IMR-90 (cell line): ENCODE data around the gene EGFR. TPM values are rescaled to one million over a fixed set of nuclear protein-coding genes. Genes with fewer than 3 reads are reported as not detected.
A peak's percentile ranks its signal among the peaks of the same experiment; 100 is the strongest.

ENCODE experiments used
- ATAC-seq: fragments of 200-7000 bp; cut with Tn5 transposase; 2 replicates; pipeline ENCODE4 v1.9.1; 2020; ENCODE audit warnings: low read depth, mild to moderate bottlenecking, moderate library complexity
- BruUV-seq: library from RNA; stranded (reverse); fragments of 400-500 nt; replicated peaks from 2 replicates; lab custom pipeline; 2021; lab: Mats Ljungman, UMichigan
- CTCF ChIA-PET: fragments of 300-600 bp; formaldehyde crosslinking; extraction: SDS; loops from one replicate; lab custom pipeline; 2021; ENCODE audit warnings: antibody characterized with exemption; lab: Yijun Ruan, JAX
- POLR2A ChIA-PET: fragments of 300-600 bp; sonication (Branson Sonifier 250); formaldehyde crosslinking; loops from one replicate; lab custom pipeline; 2022; ENCODE audit warnings: antibody characterized with exemption; ENCODE audit not compliant: unreplicated experiment; lab: Charles Lee
- DNase-seq: peaks from one replicate; pipeline ENCODE4 v3.0.0; 2013
- H2AFZ ChIP-seq: replicated peaks from 2 replicates; pipeline ENCODE3; 2013; ENCODE audit warnings: low read length, mild to moderate bottlenecking; ENCODE audit not compliant: poor library complexity
- H2AK5ac ChIP-seq: 2 replicates; pipeline ENCODE4 v1.6.1; 2013; ENCODE audit warnings: low read depth, low read length, inconsistent platforms
- H2AK9ac ChIP-seq: replicated peaks from 2 replicates; pipeline ENCODE3; 2013; ENCODE audit warnings: mild to moderate bottlenecking, low read depth, low read length, moderate library complexity; ENCODE audit not compliant: poor library complexity
- H2BK120ac ChIP-seq: 2 replicates; pipeline ENCODE4 v1.6.1; 2013; ENCODE audit warnings: low read depth, low read length, inconsistent platforms
- H2BK15ac ChIP-seq: 3 replicates; pipeline ENCODE4 v1.6.1; 2013; ENCODE audit warnings: low read depth, low read length, inconsistent platforms
- H2BK20ac ChIP-seq: 2 replicates; pipeline ENCODE4 v1.6.1; 2013; ENCODE audit warnings: low read depth, mild to moderate bottlenecking, inconsistent platforms, low read length, moderate library complexity
- H2BK5ac ChIP-seq: 2 replicates; pipeline ENCODE4 v1.6.1; 2013; ENCODE audit warnings: mild to moderate bottlenecking, low read depth, low read length, inconsistent platforms; ENCODE audit not compliant: poor library complexity, severe bottlenecking
- H3K14ac ChIP-seq: replicated peaks from 2 replicates; pipeline ENCODE4 v1.6.1; 2013; ENCODE audit warnings: low read depth, low read length, inconsistent platforms
- H3K18ac ChIP-seq: 2 replicates; pipeline ENCODE4 v1.6.1; 2013; ENCODE audit warnings: low read depth, low read length, control low read depth
- H3K23ac ChIP-seq: 2 replicates; pipeline ENCODE4 v1.6.1; 2013; ENCODE audit warnings: low read depth, low read length, inconsistent platforms
- H3K27ac ChIP-seq: 2 replicates; pipeline ENCODE4 v1.5.1; 2013; ENCODE audit warnings: mild to moderate bottlenecking, control low read depth, low read length; ENCODE audit not compliant: insufficient read depth
- H3K27me3 ChIP-seq: 2 replicates; pipeline ENCODE4 v1.6.1; 2013; ENCODE audit warnings: low read length; ENCODE audit not compliant: control insufficient read depth, insufficient read depth
- H3K36me3 ChIP-seq: 2 replicates; pipeline ENCODE4 v1.6.1; 2013; ENCODE audit warnings: low read length, mixed read lengths; ENCODE audit not compliant: control insufficient read depth, insufficient read depth
- H3K4ac ChIP-seq: 2 replicates; pipeline ENCODE4 v1.6.1; 2013; ENCODE audit warnings: low read depth, low read length, inconsistent platforms
- H3K4me1 ChIP-seq: 2 replicates; pipeline ENCODE4 v1.6.1; 2013; ENCODE audit warnings: low read length, mixed read lengths; ENCODE audit not compliant: control insufficient read depth, insufficient read depth
- H3K4me2 ChIP-seq: 2 replicates; pipeline ENCODE4 v1.6.1; 2013; ENCODE audit warnings: low read depth, mild to moderate bottlenecking, control low read depth, low read length, moderate library complexity
- H3K4me3 ChIP-seq: 2 replicates; pipeline ENCODE4 v1.5.1; 2013; ENCODE audit warnings: low read depth, mild to moderate bottlenecking, control low read depth, low read length, moderate library complexity; ENCODE audit not compliant: insufficient read depth
- H3K56ac ChIP-seq: 2 replicates; pipeline ENCODE4 v1.6.1; 2013; ENCODE audit warnings: low read length, inconsistent platforms; ENCODE audit not compliant: insufficient read depth; ENCODE audit errors: extremely low read depth
- H3K79me1 ChIP-seq, 2 experiments: 2 replicates each; pipeline ENCODE4 v1.6.1; 2013; ENCODE audit warnings: low read length in 2 of 2, inconsistent platforms in 1 of 2, low read depth in 1 of 2
- H3K9ac ChIP-seq: 2 replicates; pipeline ENCODE4 v1.6.1; 2013; ENCODE audit warnings: low read depth, low read length, control low read depth
- H3K9me1 ChIP-seq: 2 replicates; pipeline ENCODE4 v1.6.1; 2013; ENCODE audit warnings: low read length, inconsistent platforms; ENCODE audit not compliant: insufficient read depth
- H3K9me3 ChIP-seq: 2 replicates; pipeline ENCODE4 v1.6.1; 2013; ENCODE audit warnings: low read length; ENCODE audit not compliant: control insufficient read depth, insufficient read depth
- H4K20me1 ChIP-seq: 2 replicates; pipeline ENCODE4 v1.6.1; 2013; ENCODE audit warnings: low read length, inconsistent platforms; ENCODE audit not compliant: insufficient read depth
- H4K5ac ChIP-seq: 2 replicates; pipeline ENCODE4 v1.6.1; 2013; ENCODE audit warnings: mild to moderate bottlenecking, low read depth, low read length, control low read depth
- H4K8ac ChIP-seq, 2 experiments: 2 replicates each; pipeline ENCODE4 v1.6.1; 2013; ENCODE audit warnings: low read depth in 2 of 2, low read length in 2 of 2, control low read depth in 1 of 2, inconsistent platforms in 1 of 2
- H4K91ac ChIP-seq: 2 replicates; pipeline ENCODE4 v1.6.1; 2013; ENCODE audit warnings: low read depth, low read length, inconsistent platforms; ENCODE audit not compliant: insufficient read depth
- CEBPB ChIP-seq: IDR thresholded peaks from 2 replicates; pipeline ENCODE4 v1.6.1; 2012; ENCODE audit warnings: low read depth, low read length, improper control_type of control experiment
- MAFK ChIP-seq: IDR thresholded peaks from 2 replicates; pipeline ENCODE4 v1.6.1; 2012; ENCODE audit warnings: low read depth, low read length, improper control_type of control experiment
- NFE2L2 ChIP-seq: fragments of 150-350 bp; IDR thresholded peaks from 2 replicates; pipeline ENCODE4 v1.6.1; 2016; ENCODE audit warnings: low read depth, mild to moderate bottlenecking, low read length
- RAD21 ChIP-seq: IDR thresholded peaks from 2 replicates; pipeline ENCODE4 v1.6.1; 2012; ENCODE audit warnings: low read length, improper control_type of control experiment
- WGBS, 2 experiments: methylation state at CpG; one replicate each; pipeline versions ENCODE4 v1.1.5 to v1.1.7; 2013; ENCODE audit warnings: missing lambda C conversion rate in 2 of 2; ENCODE audit not compliant: insufficient read length in 1 of 2; ENCODE audit errors: extremely low coverage in 2 of 2; 5-methylcytosine and 5-hydroxymethylcytosine counted together
- dilution Hi-C: fragments of 300-500 bp; cut with HindIII; formaldehyde crosslinking; loops from one replicate; pipeline ENCODE4 v1.14.3; 2018; ENCODE audit warnings: low sequenced_read_pairs; ENCODE audit not compliant: unreplicated experiment
- in situ Hi-C: fragments of 300-500 bp; cut with MboI; formaldehyde crosslinking; loops from 3 replicates; pipeline ENCODE4 v1.14.3; 2019; ENCODE audit warnings: low sequenced_read_pairs, inconsistent platforms, mixed read lengths
- intact Hi-C: fragments of 100-400 bp; cut with micrococcal nuclease; formaldehyde crosslinking; loops from 2 replicates; pipeline ENCODE4 v1.10.0; 2022
- polyA plus RNA-seq, 3 experiments: library from polyadenylated mRNA; depleted of rRNA; stranded (reverse); fragments of >200 nt; gene quantifications; 2 replicates each; pipeline ENCODE4 v1.2.3, GENCODE V29; 2012; ENCODE audit warnings: low replicate concordance in 1 of 3
- total RNA-seq: library from RNA; depleted of rRNA; stranded (reverse); fragments of >200 nt; gene quantifications from 2 replicates; pipeline ENCODE4 v1.2.3, GENCODE V29; 2012

Gene EGFR
- total and polyA plus RNA-seq, 2 of the 4 experiments (the other 2 are of a cell fraction) = 36.9 to 60.4 TPM

DNA sequence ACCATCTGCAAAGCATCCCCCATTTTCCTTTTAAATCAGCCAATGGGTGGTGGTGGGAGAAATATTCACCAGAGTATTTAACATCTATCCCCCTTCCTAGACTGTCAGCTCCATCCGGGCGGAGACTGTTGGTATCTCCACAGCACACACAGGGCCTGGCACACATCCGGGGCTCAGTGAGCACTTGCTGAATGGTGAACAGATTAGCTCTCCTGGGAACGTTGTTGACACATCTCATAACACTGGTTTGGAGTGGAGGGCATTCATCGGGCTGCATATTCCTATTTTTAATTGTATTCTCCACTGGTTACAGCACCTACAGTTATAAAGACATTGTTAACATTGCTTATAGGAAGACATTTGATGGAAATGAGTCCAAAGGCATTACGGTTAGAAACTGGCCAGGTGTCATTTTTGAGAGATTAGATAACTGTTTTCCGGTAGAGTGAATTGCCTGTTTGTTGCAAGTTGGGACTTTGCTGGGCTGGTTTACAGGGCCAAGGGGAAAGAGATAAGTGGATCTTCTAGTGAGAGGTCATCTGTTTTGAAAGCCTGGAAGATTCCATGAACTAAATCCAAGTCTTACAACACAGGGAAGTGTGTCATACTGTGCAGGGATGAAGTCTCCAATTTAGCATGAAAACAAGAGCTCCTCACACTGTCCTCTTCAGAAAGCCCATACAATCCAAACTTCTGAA lies 101.8 kb downstream of the EGFR start:
- intact Hi-C loops (no loop called here), in situ Hi-C loops (no loop called here), dilution Hi-C loops (no loop called here)
- Histone ChIP-seq H2BK120ac (peak overlapping the region; percentile 58; the same call in 1 of the 2 replicates), H2BK15ac (peak overlapping the region; percentile 91; the same call in 1 of the 3 replicates), H3K79me1 (peaks cover 53 to 92% of the 10 kb centered on the region in 2 experiments), H2BK20ac (peak overlapping the region; percentile 69; the same call in 1 of the 2 replicates), H3K14ac (peak overlapping the region; percentile 80), H4K8ac (peak overlapping the region; percentile 33 to 67; a peak in 2 of 4 replicates), H3K4me1 (peaks cover 32% of the 10 kb centered on the region), H3K36me3 (peaks cover 3% of the 10 kb centered on the region), H3K4me3 (no peak overlapping the region), H3K9me3 (no peaks in the 10 kb centered on the region), H3K4me2 (no peak overlapping the region; the same call in 1 of the 2 replicates), H3K9me1 (peaks cover 37% of the 10 kb centered on the region), H4K20me1 (peaks cover 7% of the 10 kb centered on the region; the same call in 1 of the 2 replicates), H3K4ac (peak overlapping the region; percentile 81; the same call in 1 of the 2 replicates), H4K5ac (peak overlapping the region; percentile 85), H2AK5ac (peak overlapping the region; percentile 53; the same call in 1 of the 2 replicates), H3K23ac (peak overlapping the region; percentile 60; the same call in 1 of the 2 replicates), H3K18ac (peak overlapping the region; percentile 84), H3K27me3 (no peaks in the 10 kb centered on the region), H2AK9ac (no peak overlapping the region), H4K91ac (peak overlapping the region; percentile 63), H3K56ac (no peak overlapping the region), H2AFZ (no peak overlapping the region), H3K9ac (peak overlapping the region; percentile 7; the same call in 1 of the 2 replicates), H3K27ac (peak overlapping the region; percentile 95; the same call in 1 of the 2 replicates), H2BK5ac (peak overlapping the region; percentile 89)
- ChIA-PET POLR2A (no interaction called here), CTCF (interaction anchor here (1.3 kb wide), 1 partner anchor 22 kb away, joined by 3 read pairs; no protein-coding TSS in a partner anchor)
- peak; percentile 86 for ATAC-seq
- peak; percentile 90 for DNase-seq
- no TSS peak for BruUV-seq
- TF ChIP-seq CEBPB (peak; percentile 83), RAD21 (no peak), MAFK (no peak), NFE2L2 (no peak)
- WGBS, 2 experiments = 44% methylated on average over 1 of the region's 7 CpGs; no CpG with 5 or more reads in 1 of the 2 experiments
